Measurements from ENCODE around the gene S1PR1. TPM values are rescaled to one million over a fixed set of nuclear protein-coding genes. Genes with fewer than 3 reads are reported as not detected.
"Not testable (repeated sequence)": the region's sequence is repeated elsewhere in the genome, so short reads cannot be mapped to it uniquely, and the experiment has no call there.

S1PR1 gene
- total and polyA plus RNA-seq, 4 donors: 35.2 to 130 (median 116) TPM

- DNase-seq (no peak), ATAC-seq (ENCODE audit: insufficient read depth, low FRiP score) (no peak)
- no peak overlapping the region for H3K4me3 ChIP-seq
- 90 to 92% methylated on average over 2 of the region's 2 CpGs for WGBS, 2 donors
- no peak overlapping the region for H3K27ac ChIP-seq (ENCODE audit: low read depth in 1 of 2, low read length in 1 of 2)
- TF ChIP-seq CTCF (IDR thresholded peaks at IDR 0.05; ENCODE audit: control extremely low read depth, extremely low read depth): no peak
- H3K36me3 ChIP-seq (ENCODE audit: control insufficient read depth in 4 of 4, insufficient read depth in 4 of 4, low read length in 4 of 4): no peaks in the 10 kb centered on the region
- no peaks in the 10 kb centered on the region for H3K27me3 ChIP-seq (ENCODE audit: control insufficient read depth in 3 of 3, insufficient read depth in 3 of 3, low read length in 2 of 3)
- H3K9me3 ChIP-seq (ENCODE audit: control insufficient read depth in 4 of 4, insufficient read depth in 3 of 4, low read length in 3 of 4): no peaks in the 10 kb centered on the region
- no peak overlapping the region for H3K9ac ChIP-seq (ENCODE audit: insufficient read depth in 1 of 2, low read length in 2 of 2)
- H3K4me1 ChIP-seq (ENCODE audit: control insufficient read depth in 5 of 5, insufficient read depth in 5 of 5, low read length in 5 of 5): peaks cover 0 to 6% (median 0%) of the 10 kb centered on the region in 5 donors
Observed at GRCh38 chr1:101207891-101208290, 28.9 kb upstream of the S1PR1 start.

GRCh38 chr1:101215363-101216011, 21.3 kb upstream of the S1PR1 start:
- H3K4me3 ChIP-seq: no peak overlapping the region
- no peak for TF ChIP-seq CTCF (IDR thresholded peaks at IDR 0.05; ENCODE audit: control extremely low read depth, extremely low read depth)
- H3K27ac ChIP-seq (ENCODE audit: low read depth in 1 of 2, low read length in 1 of 2): no peak overlapping the region
- H3K36me3 ChIP-seq (ENCODE audit: control insufficient read depth in 4 of 4, insufficient read depth in 4 of 4, low read length in 4 of 4): no peaks in the 10 kb centered on the region
- H3K4me1 ChIP-seq (ENCODE audit: control insufficient read depth in 5 of 5, insufficient read depth in 5 of 5, low read length in 5 of 5): peaks cover 0 to 3% (median 0%) of the 10 kb centered on the region in 5 donors
- 89 to 92% methylated on average over 6 of the region's 6 CpGs for WGBS, 2 donors
- DNase-seq (no peak), ATAC-seq (ENCODE audit: insufficient read depth, low FRiP score) (no peak)
- no peaks in the 10 kb centered on the region for H3K27me3 ChIP-seq (ENCODE audit: control insufficient read depth in 3 of 3, insufficient read depth in 3 of 3, low read length in 2 of 3)
- no peaks in the 10 kb centered on the region for H3K9me3 ChIP-seq (ENCODE audit: control insufficient read depth in 4 of 4, insufficient read depth in 3 of 4, low read length in 3 of 4)
- no peak overlapping the region for H3K9ac ChIP-seq (ENCODE audit: insufficient read depth in 1 of 2, low read length in 2 of 2)

- WGBS, 2 donors: 69 to 80% methylated on average over 2 of the region's 2 CpGs
- DNase-seq (peak in 2 of 3 donors; percentile 34 to 65), ATAC-seq (ENCODE audit: insufficient read depth, low FRiP score) (no peak)
- Histone ChIP-seq H3K4me1 (ENCODE audit: control insufficient read depth in 5 of 5, insufficient read depth in 5 of 5, low read length in 5 of 5) (peaks cover 0 to 3% (median 0%) of the 10 kb centered on the region in 5 donors), H3K4me3 (no peak overlapping the region), H3K27me3 (ENCODE audit: control insufficient read depth in 3 of 3, insufficient read depth in 3 of 3, low read length in 2 of 3) (no peaks in the 10 kb centered on the region), H3K27ac (ENCODE audit: low read depth in 1 of 2, low read length in 1 of 2) (no peak overlapping the region), H3K36me3 (ENCODE audit: control insufficient read depth in 4 of 4, insufficient read depth in 4 of 4, low read length in 4 of 4) (no peaks in the 10 kb centered on the region), H3K9ac (ENCODE audit: insufficient read depth in 1 of 2, low read length in 2 of 2) (no peak overlapping the region), H3K9me3 (ENCODE audit: control insufficient read depth in 4 of 4, insufficient read depth in 3 of 4, low read length in 3 of 4) (no peaks in the 10 kb centered on the region)
- no peak for TF ChIP-seq CTCF (IDR thresholded peaks at IDR 0.05; ENCODE audit: control extremely low read depth, extremely low read depth)
Observed at GRCh38 chr1:101216623-101217022, 20.2 kb upstream of the S1PR1 start.

- H3K27ac ChIP-seq (ENCODE audit: low read depth in 1 of 2, low read length in 1 of 2): no peak overlapping the region
- no peak for ATAC-seq (ENCODE audit: insufficient read depth, low FRiP score)
- H3K4me3 ChIP-seq: no peak overlapping the region
- H3K9ac ChIP-seq (ENCODE audit: insufficient read depth in 1 of 2, low read length in 2 of 2): no peak overlapping the region
- WGBS, 2 donors: 74 to 86% methylated on average over 3 of the region's 3 CpGs
- H3K4me1 ChIP-seq (ENCODE audit: control insufficient read depth in 5 of 5, insufficient read depth in 5 of 5, low read length in 5 of 5): peaks cover 0 to 3% (median 0%) of the 10 kb centered on the region in 5 donors
- DNase-seq: no peak
- no peaks in the 10 kb centered on the region for H3K9me3 ChIP-seq (ENCODE audit: control insufficient read depth in 4 of 4, insufficient read depth in 3 of 4, low read length in 3 of 4)
- H3K27me3 ChIP-seq (ENCODE audit: control insufficient read depth in 3 of 3, insufficient read depth in 3 of 3, low read length in 2 of 3): no peaks in the 10 kb centered on the region
- no peaks in the 10 kb centered on the region for H3K36me3 ChIP-seq (ENCODE audit: control insufficient read depth in 4 of 4, insufficient read depth in 4 of 4, low read length in 4 of 4)
- no peak for TF ChIP-seq CTCF (IDR thresholded peaks at IDR 0.05; ENCODE audit: control extremely low read depth, extremely low read depth)
Observed at GRCh38 chr1:101217148-101217547, 19.7 kb upstream of the S1PR1 start.

- not testable (repeated sequence) for H3K27ac ChIP-seq (ENCODE audit: low read depth in 1 of 2, low read length in 1 of 2); H3K9me3 ChIP-seq (ENCODE audit: control insufficient read depth in 4 of 4, insufficient read depth in 3 of 4, low read length in 3 of 4); H3K27me3 ChIP-seq (ENCODE audit: control insufficient read depth in 3 of 3, insufficient read depth in 3 of 3, low read length in 2 of 3); H3K4me1 ChIP-seq (ENCODE audit: control insufficient read depth in 5 of 5, insufficient read depth in 5 of 5, low read length in 5 of 5); DNase-seq; H3K36me3 ChIP-seq (ENCODE audit: control insufficient read depth in 4 of 4, insufficient read depth in 4 of 4, low read length in 4 of 4); H3K4me3 ChIP-seq; ATAC-seq (ENCODE audit: insufficient read depth, low FRiP score); H3K9ac ChIP-seq (ENCODE audit: insufficient read depth in 1 of 2, low read length in 2 of 2)
- 94 to 98% methylated on average over 6 of the region's 6 CpGs for WGBS, 2 donors
Observed at GRCh38 chr1:101218968-101219367, 17.9 kb upstream of the S1PR1 start.
